Mesenchymal stem cell (in vitro differentiated cells and primary cell): ENCODE data around the gene ID3.
A peak's percentile ranks its signal among the peaks of the same experiment; 100 is the strongest.

ENCODE experiments used
- DNase-seq: peaks from one replicate; pipeline ENCODE4 v3.0.0-alpha.2; 2013
- H2AFZ ChIP-seq: one replicate; pipeline ENCODE4 v1.6.1; 2013; ENCODE audit warnings: low read depth, mild to moderate bottlenecking, control low read depth, inconsistent platforms, low read length, moderate library complexity
- H2AK5ac ChIP-seq: 2 replicates; pipeline ENCODE4 v1.6.1; 2013; ENCODE audit warnings: low read length, moderate library complexity, mild to moderate bottlenecking, inconsistent platforms; ENCODE audit not compliant: severe bottlenecking
- H2BK120ac ChIP-seq: one replicate; pipeline ENCODE4 v1.6.1; 2013; ENCODE audit warnings: low read depth, mild to moderate bottlenecking, inconsistent platforms, low read length, moderate library complexity
- H2BK12ac ChIP-seq, 2 experiments: one replicate each; pipeline ENCODE4 v1.6.1; 2013; ENCODE audit warnings: inconsistent platforms in 2 of 2, low read length in 2 of 2, mild to moderate bottlenecking in 2 of 2, moderate library complexity in 2 of 2, control low read depth in 1 of 2
- H2BK15ac ChIP-seq: one replicate; pipeline ENCODE4 v1.6.1; 2013; ENCODE audit warnings: mild to moderate bottlenecking, low read depth, inconsistent platforms; ENCODE audit not compliant: poor library complexity, severe bottlenecking
- H2BK5ac ChIP-seq: 2 replicates; pipeline ENCODE4 v1.6.1; 2013; ENCODE audit warnings: low read depth, mild to moderate bottlenecking, low read length, control low read depth, inconsistent platforms; ENCODE audit not compliant: poor library complexity, severe bottlenecking
- H3K14ac ChIP-seq, 2 experiments: one replicate each; pipeline ENCODE4 v1.6.1; 2013; ENCODE audit warnings: inconsistent platforms in 2 of 2, low read length in 2 of 2, control low read depth in 1 of 2, mild to moderate bottlenecking in 1 of 2, moderate library complexity in 1 of 2
- H3K18ac ChIP-seq, 2 experiments: one replicate each; pipeline ENCODE4 v1.6.1; 2013; ENCODE audit warnings: inconsistent platforms in 2 of 2, low read length in 2 of 2, control low read depth in 1 of 2, low read depth in 1 of 2, mild to moderate bottlenecking in 1 of 2
- H3K23ac ChIP-seq, 2 experiments: one replicate each; pipeline ENCODE4 v1.6.1; 2013; ENCODE audit warnings: inconsistent platforms in 2 of 2, low read length in 2 of 2, mild to moderate bottlenecking in 2 of 2, moderate library complexity in 2 of 2, control low read depth in 1 of 2
- H3K27ac ChIP-seq: 2 replicates; pipeline ENCODE4 v1.5.1; 2013; ENCODE audit warnings: mild to moderate bottlenecking, moderate library complexity, low read length, control low read depth, inconsistent platforms; ENCODE audit not compliant: poor library complexity, severe bottlenecking
- H3K27me3 ChIP-seq, 2 experiments: 2 replicates each; pipeline versions ENCODE4 v1.6.1 to v1.7.0; 2013; ENCODE audit warnings: low read length in 2 of 2, mild to moderate bottlenecking in 2 of 2, moderate library complexity in 2 of 2, control low read depth in 1 of 2, inconsistent platforms in 1 of 2; ENCODE audit not compliant: control insufficient read depth in 1 of 2, insufficient read depth in 1 of 2
- H3K36me3 ChIP-seq, 2 experiments: 2 replicates each; pipeline versions ENCODE4 v1.6.1 to v1.7.0; 2013; ENCODE audit warnings: low read length in 2 of 2, control low read depth in 1 of 2, inconsistent platforms in 1 of 2, low read depth in 1 of 2, mild to moderate bottlenecking in 1 of 2; ENCODE audit not compliant: insufficient read depth in 2 of 2, control insufficient read depth in 1 of 2
- H3K4ac ChIP-seq, 2 experiments: one replicate each; pipeline ENCODE4 v1.6.1; 2013; ENCODE audit warnings: inconsistent platforms in 2 of 2, low read length in 2 of 2, mild to moderate bottlenecking in 2 of 2, moderate library complexity in 2 of 2, control low read depth in 1 of 2, low read depth in 1 of 2
- H3K4me1 ChIP-seq: 2 replicates; pipeline ENCODE4 v1.6.1; 2013; ENCODE audit warnings: low read depth, low read length, control low read depth; ENCODE audit not compliant: control insufficient read depth, insufficient read depth
- H3K4me2 ChIP-seq: 2 replicates; pipeline ENCODE4 v1.6.1; 2013; ENCODE audit warnings: low read length, mild to moderate bottlenecking, inconsistent platforms; ENCODE audit not compliant: poor library complexity, severe bottlenecking
- H3K4me3 ChIP-seq, 2 experiments: 2 replicates each; pipeline versions ENCODE4 v1.5.1 to v1.7.0; 2013; ENCODE audit warnings: low read length in 2 of 2, mild to moderate bottlenecking in 2 of 2, control low read depth in 1 of 2, low read depth in 1 of 2; ENCODE audit not compliant: insufficient read depth in 1 of 2
- H3K79me1 ChIP-seq: replicated peaks from 2 replicates; pipeline ENCODE4 v1.6.1; 2013; ENCODE audit warnings: mild to moderate bottlenecking, control low read depth, low read length, inconsistent platforms; ENCODE audit not compliant: poor library complexity, severe bottlenecking
- H3K9ac ChIP-seq: 2 replicates; pipeline ENCODE4 v1.7.0; 2013; ENCODE audit warnings: mild to moderate bottlenecking, low read length, moderate library complexity
- H3K9me3 ChIP-seq: 2 replicates; pipeline ENCODE4 v1.7.0; 2013; ENCODE audit warnings: mild to moderate bottlenecking, low read length; ENCODE audit not compliant: control insufficient read depth
- H4K8ac ChIP-seq: one replicate; pipeline ENCODE4 v1.6.1; 2013; ENCODE audit warnings: inconsistent platforms, mild to moderate bottlenecking, low read length, moderate library complexity
- H4K91ac ChIP-seq: one replicate; pipeline ENCODE4 v1.6.1; 2013; ENCODE audit warnings: mild to moderate bottlenecking, low read length, inconsistent platforms
- WGBS: methylation state at CpG from one replicate; pipeline ENCODE4 v1.1.7; 2013; ENCODE audit warnings: mixed read lengths; 5-methylcytosine and 5-hydroxymethylcytosine counted together

Gene ID3

GRCh38 chr1:23563755-23564374 lies 4.6 kb upstream of the ID3 start:
- H4K91ac ChIP-seq: peak overlapping the region; percentile 36
- no peak overlapping the region for H2BK5ac ChIP-seq
- H3K9me3 ChIP-seq: no peaks in the 10 kb centered on the region
- H2AK5ac ChIP-seq: peak overlapping the region; percentile 75
- WGBS: 100% methylated on average over 3 of the region's 3 CpGs
- DNase-seq: no peak
- no peak overlapping the region for H3K4me2 ChIP-seq
- peak overlapping the region; percentile 32 to 99 for H2BK12ac ChIP-seq
- peak overlapping the region; percentile 10 for H4K8ac ChIP-seq
- peaks cover 0 to 11% of the 10 kb centered on the region in 2 experiments for H3K27me3 ChIP-seq
- peak overlapping the region in 1 of 2 experiments; percentile 77 for H3K23ac ChIP-seq
- peak overlapping the region; percentile 37 to 96 for H3K18ac ChIP-seq
- H3K79me1 ChIP-seq: peaks cover 1% of the 10 kb centered on the region
- peak overlapping the region; percentile 69 for H3K9ac ChIP-seq
- no peak overlapping the region for H3K27ac ChIP-seq
- H2BK120ac ChIP-seq: peak overlapping the region; percentile 37
- H2AFZ ChIP-seq: no peak overlapping the region
- peak overlapping the region; percentile 27 to 95 for H3K4ac ChIP-seq
- no peak overlapping the region for H3K4me3 ChIP-seq
- no peaks in the 10 kb centered on the region for H3K36me3 ChIP-seq
- H3K4me1 ChIP-seq: peaks cover 12% of the 10 kb centered on the region
- H3K14ac ChIP-seq: peak overlapping the region in 1 of 2 experiments; percentile 44
- H2BK15ac ChIP-seq: peak overlapping the region; percentile 70

- no peaks in the 10 kb centered on the region for H3K9me3 ChIP-seq
- peaks cover 3% of the 10 kb centered on the region for H3K79me1 ChIP-seq
- no peak overlapping the region for H3K23ac ChIP-seq
- no peak overlapping the region for H2BK5ac ChIP-seq
- H3K4me3 ChIP-seq: no peak overlapping the region
- no peak overlapping the region for H3K14ac ChIP-seq
- peaks cover 18% of the 10 kb centered on the region for H3K4me1 ChIP-seq
- H2BK120ac ChIP-seq: peak overlapping the region; percentile 77
- H3K27ac ChIP-seq: no peak overlapping the region
- WGBS: 68% methylated on average over 9 of the region's 9 CpGs
- no peak overlapping the region for H2AFZ ChIP-seq
- H3K4me2 ChIP-seq: no peak overlapping the region
- H2BK15ac ChIP-seq: peak overlapping the region; percentile 90
- H3K36me3 ChIP-seq: no peaks in the 10 kb centered on the region
- H2BK12ac ChIP-seq: peak overlapping the region; percentile 32 to 99
- peak overlapping the region; percentile 21 for H4K8ac ChIP-seq
- peak overlapping the region; percentile 63 for H2AK5ac ChIP-seq
- peaks cover 0 to 16% of the 10 kb centered on the region in 2 experiments for H3K27me3 ChIP-seq
- peak overlapping the region in 1 of 2 experiments; percentile 83 for H3K4ac ChIP-seq
- peak overlapping the region in 1 of 2 experiments; percentile 42 for H3K18ac ChIP-seq
- H3K9ac ChIP-seq: peak overlapping the region; percentile 97
- H4K91ac ChIP-seq: no peak overlapping the region
- no peak for DNase-seq
Measured at GRCh38 chr1:23563003-23563402, 3.7 kb upstream of the ID3 start.

GRCh38 chr1:23562137-23562876 lies 3.0 kb upstream of the ID3 start:
- Histone ChIP-seq H3K4me1 (peaks cover 14% of the 10 kb centered on the region), H3K4ac (peak overlapping the region in 1 of 2 experiments; percentile 47), H2AFZ (no peak overlapping the region), H2BK15ac (no peak overlapping the region), H2BK12ac (no peak overlapping the region), H3K27me3 (peaks cover 0 to 11% of the 10 kb centered on the region in 2 experiments), H3K4me3 (peak overlapping the region in 1 of 2 experiments; percentile 63), H4K8ac (no peak overlapping the region), H3K4me2 (peak overlapping the region; percentile 29), H3K9ac (peak overlapping the region; percentile 97), H2BK5ac (peak overlapping the region; percentile 15), H3K9me3 (no peaks in the 10 kb centered on the region), H2AK5ac (no peak overlapping the region), H2BK120ac (peak overlapping the region; percentile 80), H4K91ac (no peak overlapping the region), H3K14ac (no peak overlapping the region), H3K79me1 (peaks cover 3% of the 10 kb centered on the region), H3K23ac (no peak overlapping the region), H3K36me3 (no peaks in the 10 kb centered on the region), H3K18ac (peak overlapping the region in 1 of 2 experiments; percentile 96), H3K27ac (peak overlapping the region; percentile 93)
- under 1% methylated on average over 12 of the region's 19 CpGs for WGBS
- peak; percentile 99 for DNase-seq

GRCh38 chr1:23561813-23562100 lies 2.5 kb upstream of the ID3 start:
- Histone ChIP-seq H2BK15ac (no peak overlapping the region), H3K4me1 (peaks cover 15% of the 10 kb centered on the region), H3K36me3 (no peaks in the 10 kb centered on the region), H3K14ac (peak overlapping the region in 1 of 2 experiments; percentile 53), H2AK5ac (peak overlapping the region; percentile 50), H2BK5ac (no peak overlapping the region), H3K4me3 (peak overlapping the region in 1 of 2 experiments; percentile 63), H3K79me1 (peaks cover 3% of the 10 kb centered on the region), H4K8ac (peak overlapping the region; percentile 83), H3K18ac (peak overlapping the region; percentile 72 to 96), H3K9me3 (no peaks in the 10 kb centered on the region), H2BK12ac (peak overlapping the region; percentile 76 to 88), H3K27me3 (peaks cover 0 to 11% of the 10 kb centered on the region in 2 experiments), H3K9ac (peak overlapping the region; percentile 97), H3K27ac (peak overlapping the region; percentile 93), H3K4me2 (no peak overlapping the region), H2BK120ac (peak overlapping the region; percentile 80), H3K23ac (no peak overlapping the region), H3K4ac (peak overlapping the region; percentile 66 to 93), H4K91ac (peak overlapping the region; percentile 87), H2AFZ (no peak overlapping the region)
- no peak for DNase-seq
- WGBS: 63% methylated on average over 1 of the region's 2 CpGs
